Measurements from ENCODE around the gene IQSEC1. TPM values are rescaled to one million over a fixed set of nuclear protein-coding genes. Genes with fewer than 3 reads are reported as not detected.

Gene IQSEC1
- total RNA-seq, 3 donors from 2014 or later, result 26.9 to 45.4 (median 26.9) TPM

DNA sequence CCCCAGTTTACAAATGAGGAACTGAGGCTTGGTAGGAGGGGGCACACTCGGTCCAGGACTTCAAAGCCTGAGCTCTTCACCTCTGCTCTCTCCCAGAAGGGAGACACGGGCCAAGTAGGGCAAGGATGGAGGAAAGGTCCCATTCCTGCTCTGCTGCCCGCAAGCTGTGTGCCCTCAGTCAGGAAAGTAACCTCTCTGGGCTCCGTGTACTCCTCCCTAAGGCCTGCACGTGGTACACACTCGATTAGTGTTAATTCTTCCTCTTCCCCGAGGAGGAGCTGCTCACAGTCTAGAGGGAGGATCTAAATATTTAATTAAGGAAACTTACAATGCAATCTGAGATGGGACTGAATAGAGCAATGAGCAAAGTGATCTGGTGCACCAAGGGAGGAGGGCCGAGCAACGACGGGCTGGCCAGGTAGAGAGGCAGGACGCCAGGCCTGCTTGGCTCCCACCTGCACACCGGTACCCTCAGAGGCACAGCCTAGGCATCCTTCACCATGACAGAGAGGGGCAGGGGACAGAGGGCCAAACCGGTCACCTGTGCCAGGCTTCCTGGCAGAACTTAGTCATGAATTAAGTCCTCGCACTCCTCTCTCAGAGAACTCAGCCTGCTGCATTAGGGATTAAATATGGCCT is 47.2 kb upstream of the IQSEC1 start:
- DNase-seq (ENCODE audit: low spot score in 2 of 2), result no peak
- H3K4me3 ChIP-seq, result no peak overlapping the region
- H3K27me3 ChIP-seq, result peaks cover 0 to 5% of the 10 kb centered on the region in 2 donors
- TF ChIP-seq POLR2A (IDR thresholded peaks at IDR 0.05) (no peak), POLR2AphosphoS5 (IDR thresholded peaks at IDR 0.05) (no peak), CTCF (IDR thresholded peaks at IDR 0.05) (no peak)
- H3K36me3 ChIP-seq, result no peaks in the 10 kb centered on the region
- H3K9me3 ChIP-seq, result no peaks in the 10 kb centered on the region
- intact Hi-C loops (cut with DNase I; ENCODE audit: low total_unique reads), result no loop called here
- no peak overlapping the region for H3K27ac ChIP-seq
- no peaks in the 10 kb centered on the region for H3K4me1 ChIP-seq

DNA sequence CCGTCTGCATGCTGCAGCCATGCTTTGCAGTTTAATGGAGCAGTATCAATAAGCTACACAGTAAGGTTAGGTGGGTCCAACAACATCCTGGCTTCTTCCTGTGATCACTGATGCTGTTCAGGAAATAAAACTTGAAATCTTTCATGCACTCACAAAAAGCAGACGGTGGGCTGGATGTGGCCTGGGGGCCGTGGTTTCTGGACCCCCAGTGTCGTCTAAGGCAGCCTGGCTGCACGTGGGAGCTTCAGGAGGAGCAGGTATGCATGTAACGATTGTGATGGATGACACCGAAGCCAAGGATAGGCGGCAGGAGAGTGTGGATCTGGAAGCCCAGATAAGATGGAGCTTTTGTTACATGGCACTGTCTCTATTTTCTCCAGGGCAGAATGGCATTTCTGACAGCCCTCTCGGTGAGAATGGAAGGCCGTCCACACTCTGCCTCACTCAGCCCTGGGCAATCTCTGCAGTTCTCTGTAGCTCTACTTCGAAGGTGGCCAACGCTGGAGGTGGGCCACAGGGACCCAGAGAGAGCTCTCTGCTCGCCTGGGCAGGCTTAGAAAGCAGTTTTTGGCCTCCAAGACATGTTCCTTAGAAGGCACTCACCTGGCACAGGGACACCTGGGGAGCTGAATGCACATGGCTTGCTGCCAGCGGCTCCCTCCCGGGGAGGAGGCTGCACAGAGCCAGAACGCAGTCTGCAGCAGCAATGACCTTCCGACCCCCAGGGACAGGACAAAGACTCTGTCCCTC is 46.4 kb upstream of the IQSEC1 start:
- Histone ChIP-seq H3K9me3 (no peaks in the 10 kb centered on the region), H3K27ac (no peak overlapping the region), H3K4me3 (no peak overlapping the region), H3K27me3 (peaks cover 0 to 5% of the 10 kb centered on the region in 2 donors), H3K36me3 (no peaks in the 10 kb centered on the region), H3K4me1 (no peaks in the 10 kb centered on the region)
- no peak for DNase-seq (ENCODE audit: low spot score in 2 of 2)
- intact Hi-C loops (cut with DNase I; ENCODE audit: low total_unique reads), result no loop called here
- TF ChIP-seq POLR2A (IDR thresholded peaks at IDR 0.05), result no peak
- no peak for TF ChIP-seq CTCF (IDR thresholded peaks at IDR 0.05)
- TF ChIP-seq POLR2AphosphoS5 (IDR thresholded peaks at IDR 0.05), result no peak

DNA sequence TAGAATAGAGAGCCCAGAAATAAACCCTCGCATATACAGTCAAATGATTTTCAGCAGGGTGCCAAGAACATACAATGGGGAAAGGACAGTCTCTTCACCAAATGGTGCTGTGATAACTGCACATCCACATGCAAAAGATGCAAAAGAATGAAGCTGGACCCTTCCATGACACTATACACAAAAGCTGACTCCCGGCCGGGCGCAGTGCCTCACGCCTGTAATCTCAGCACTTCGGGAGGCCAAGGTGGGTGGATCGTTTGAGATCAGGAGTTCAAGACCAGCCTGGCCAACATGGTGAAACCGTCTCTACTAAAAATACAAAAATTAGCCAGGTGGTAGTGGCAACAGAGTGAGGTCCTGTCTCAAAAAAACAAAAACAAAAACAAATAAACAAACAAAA is 43.2 kb upstream of the IQSEC1 start:
- H3K9me3 ChIP-seq, result no peaks in the 10 kb centered on the region
- no peak overlapping the region for H3K4me3 ChIP-seq
- no peaks in the 10 kb centered on the region for H3K36me3 ChIP-seq
- H3K27me3 ChIP-seq, result peaks cover 0 to 5% of the 10 kb centered on the region in 2 donors
- no peaks in the 10 kb centered on the region for H3K4me1 ChIP-seq
- no peak overlapping the region for H3K27ac ChIP-seq
- DNase-seq (ENCODE audit: low spot score in 2 of 2), result no peak
- intact Hi-C loops (cut with DNase I; ENCODE audit: low total_unique reads), result no loop called here
- TF ChIP-seq POLR2A (IDR thresholded peaks at IDR 0.05) (no peak), CTCF (IDR thresholded peaks at IDR 0.05) (no peak), POLR2AphosphoS5 (IDR thresholded peaks at IDR 0.05) (no peak)

DNA sequence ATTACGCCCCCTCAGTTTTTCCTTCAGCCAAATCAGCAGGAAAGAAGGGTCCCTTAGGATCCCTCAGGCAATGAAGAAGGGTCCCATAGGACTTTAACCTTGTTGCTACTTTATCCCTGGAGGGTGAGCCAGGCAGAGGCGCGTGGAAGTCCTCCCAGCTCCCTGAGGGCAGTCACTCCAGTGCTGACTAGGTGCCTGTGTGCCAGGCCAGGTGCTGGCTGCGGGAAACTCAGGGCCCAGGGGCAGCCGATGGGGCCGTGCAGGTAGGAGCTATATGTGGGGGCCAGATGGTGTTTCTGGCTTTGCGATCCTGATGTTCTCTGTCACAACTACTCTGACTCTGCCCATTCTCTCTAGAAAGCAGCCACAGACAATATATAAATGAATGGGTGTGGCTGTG is 42.8 kb upstream of the IQSEC1 start:
- DNase-seq (ENCODE audit: low spot score in 2 of 2), result no peak
- H3K9me3 ChIP-seq, result no peaks in the 10 kb centered on the region
- H3K4me3 ChIP-seq, result no peak overlapping the region
- H3K36me3 ChIP-seq, result no peaks in the 10 kb centered on the region
- TF ChIP-seq CTCF (IDR thresholded peaks at IDR 0.05), result no peak
- no peak for TF ChIP-seq POLR2A (IDR thresholded peaks at IDR 0.05)
- TF ChIP-seq POLR2AphosphoS5 (IDR thresholded peaks at IDR 0.05), result no peak
- intact Hi-C loops (cut with DNase I; ENCODE audit: low total_unique reads), result loop anchor here (1.0 kb wide), 1 partner anchor 18 kb away; no protein-coding TSS in a partner anchor
- peaks cover 0 to 5% of the 10 kb centered on the region in 2 donors for H3K27me3 ChIP-seq
- H3K27ac ChIP-seq, result no peak overlapping the region
- no peaks in the 10 kb centered on the region for H3K4me1 ChIP-seq

GRCh38 chr3:13115576-13115910 is 42.3 kb upstream of the IQSEC1 start:
- no peak for DNase-seq (ENCODE audit: low spot score in 2 of 2)
- TF ChIP-seq POLR2A (IDR thresholded peaks at IDR 0.05), result no peak
- no peak for TF ChIP-seq POLR2AphosphoS5 (IDR thresholded peaks at IDR 0.05)
- no peak for TF ChIP-seq CTCF (IDR thresholded peaks at IDR 0.05)
- Histone ChIP-seq H3K36me3 (no peaks in the 10 kb centered on the region), H3K9me3 (no peaks in the 10 kb centered on the region), H3K4me3 (no peak overlapping the region), H3K4me1 (no peaks in the 10 kb centered on the region), H3K27me3 (peaks cover 0 to 5% of the 10 kb centered on the region in 2 donors), H3K27ac (no peak overlapping the region)
- intact Hi-C loops (cut with DNase I; ENCODE audit: low total_unique reads), result loop anchor here (1.0 kb wide), 1 partner anchor 19 kb away; no protein-coding TSS in a partner anchor

Data from breast epithelium (tissue), 4 donors.